DMS53 treated with DMSO at 0.1 percent for 48 hours (cell line): ENCODE results near the gene EDEM2.
"Not testable (repeated sequence)": the region's sequence is repeated elsewhere in the genome, so short reads cannot be mapped to it uniquely, and the experiment has no call there.

Source experiments
- DNase-seq: peaks from one replicate; lab custom pipeline; 2025; ENCODE audit not compliant: unreplicated experiment; lab: John Stamatoyannopoulos, UW

The EDEM2 gene

DNA sequence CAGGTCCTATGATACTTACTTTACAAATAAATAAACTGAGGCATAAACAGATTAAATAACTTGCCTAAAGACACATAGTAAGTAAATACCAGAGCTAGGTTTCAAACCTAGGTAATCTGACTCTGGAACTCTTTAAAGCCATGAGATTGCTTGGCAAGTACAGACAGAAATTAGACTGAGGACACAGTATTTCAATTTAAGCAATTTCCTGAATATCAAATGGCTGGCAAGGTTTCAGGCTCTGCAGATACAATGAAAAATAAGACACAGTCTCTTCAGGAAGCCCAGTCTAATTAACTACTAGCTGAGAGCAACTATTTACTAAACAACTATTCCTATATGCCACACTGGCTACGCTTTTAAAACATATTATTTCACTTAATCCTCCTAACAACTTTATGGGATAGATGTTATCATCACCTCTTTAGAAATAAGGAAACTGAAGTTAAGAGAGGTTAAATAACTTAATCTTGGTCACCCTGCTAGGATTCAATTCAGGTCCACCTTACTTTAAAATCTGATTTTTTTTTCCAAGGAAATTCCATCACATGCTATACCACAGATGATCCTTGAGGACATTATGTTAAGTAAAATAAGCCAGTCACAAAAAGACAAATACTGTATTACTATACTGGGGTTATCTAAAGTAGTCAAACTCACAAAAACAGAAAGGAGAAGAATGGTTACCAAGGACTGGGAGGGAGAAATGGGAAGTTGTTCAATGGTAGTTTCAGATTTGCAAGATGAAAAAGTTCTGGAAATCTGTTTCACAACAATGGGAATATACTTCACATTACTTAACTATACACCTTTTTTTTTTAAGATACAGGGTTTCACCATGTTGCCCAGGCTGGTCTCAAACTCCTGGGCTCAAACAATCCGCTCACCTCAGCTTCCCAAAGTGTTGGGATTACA, 58.6 kb downstream of the EDEM2 start:
- DNase-seq, result no peak

DNA sequence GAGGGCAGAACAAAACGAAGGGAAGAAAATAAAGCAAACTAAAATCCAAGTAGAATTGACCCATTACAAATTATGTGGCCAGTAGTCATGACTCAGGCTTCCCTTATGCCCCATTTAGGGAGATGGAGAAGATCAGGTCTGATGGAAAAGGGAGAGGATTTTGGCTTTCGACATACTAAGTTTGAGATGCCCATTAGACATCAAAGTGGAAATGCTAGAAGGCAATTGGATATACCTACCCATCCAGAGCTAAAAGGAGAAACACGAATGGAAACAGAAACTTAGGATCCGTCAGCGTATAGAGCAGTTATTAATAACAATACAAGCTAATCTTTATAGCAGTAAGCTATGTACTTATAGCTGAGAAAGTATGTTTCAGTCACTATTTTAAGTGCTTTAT, 59.3 kb downstream of the EDEM2 start:
- no peak for DNase-seq

DNA sequence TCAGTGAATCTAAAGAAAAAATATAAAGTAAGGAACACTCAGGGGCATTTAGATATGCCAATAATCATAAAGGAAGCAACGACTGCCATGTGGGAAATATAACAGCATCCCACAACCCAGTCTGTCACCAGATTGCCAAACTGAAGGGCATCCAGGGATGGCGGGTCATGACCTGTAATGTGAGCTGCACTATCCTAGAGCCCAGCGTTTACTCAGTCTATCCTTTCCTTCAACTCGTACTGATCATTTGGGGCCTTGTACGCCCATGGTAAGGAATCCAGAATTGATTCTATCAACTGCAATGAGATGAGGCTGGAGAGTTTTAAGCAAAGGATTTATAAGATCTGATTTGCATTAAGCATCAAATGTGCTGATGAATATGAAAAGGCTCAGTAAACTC, 59.8 kb downstream of the EDEM2 start:
- DNase-seq, result no peak

DNA sequence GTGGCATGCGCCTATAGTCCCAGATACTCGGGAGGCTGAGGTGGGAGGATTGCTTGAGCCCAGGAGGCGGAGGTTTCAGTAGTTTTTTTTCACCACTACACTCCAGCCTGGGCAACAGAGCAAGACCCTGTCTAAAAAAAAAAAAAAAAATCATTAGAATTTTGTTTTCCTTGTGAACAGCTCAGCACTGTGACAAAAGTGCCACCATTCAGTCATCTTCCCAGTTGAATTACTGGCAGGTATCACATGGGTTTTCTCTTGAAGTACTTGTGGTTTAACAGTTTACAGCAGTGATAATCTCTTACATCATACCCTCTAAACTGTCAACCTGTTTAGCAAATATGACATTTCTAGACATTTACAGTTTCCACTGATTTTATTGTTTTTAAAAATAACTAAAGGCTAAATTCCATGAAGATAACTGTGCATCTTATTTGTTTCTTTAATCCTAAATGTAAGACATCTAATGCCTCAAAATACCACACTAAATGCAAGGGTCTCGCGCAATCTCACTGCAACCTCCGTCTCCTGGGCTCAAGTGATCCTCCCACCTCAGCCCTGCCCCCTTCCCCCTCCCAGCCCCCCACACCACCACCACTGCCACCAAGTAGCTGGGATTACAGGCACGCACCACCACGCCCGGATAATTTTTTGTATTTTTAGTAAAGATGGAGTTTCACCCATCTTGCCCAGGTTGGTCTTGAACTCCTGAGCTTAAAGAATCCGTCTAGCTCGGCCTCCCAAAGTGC, 61.5 kb downstream of the EDEM2 start:
- DNase-seq, result no peak

DNA sequence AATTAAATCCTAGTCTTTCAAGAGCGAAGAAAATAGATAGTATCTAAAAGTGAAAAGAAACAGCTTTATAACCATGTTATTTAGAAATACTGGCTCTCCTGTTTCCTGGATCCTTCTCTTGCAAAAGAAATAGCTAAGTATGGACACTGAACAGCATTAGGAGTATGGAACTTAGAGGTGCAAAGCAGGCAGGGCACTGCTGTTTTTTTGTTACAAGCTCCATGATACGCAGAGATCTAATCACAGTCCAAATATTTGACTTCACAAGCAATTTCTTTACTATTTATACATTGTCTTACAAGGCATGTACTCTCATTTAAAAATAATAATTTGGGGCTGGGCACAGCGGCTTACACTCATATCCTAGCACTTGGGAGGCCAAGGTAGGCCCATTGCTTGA, 62.1 kb downstream of the EDEM2 start:
- no peak for DNase-seq

DNA sequence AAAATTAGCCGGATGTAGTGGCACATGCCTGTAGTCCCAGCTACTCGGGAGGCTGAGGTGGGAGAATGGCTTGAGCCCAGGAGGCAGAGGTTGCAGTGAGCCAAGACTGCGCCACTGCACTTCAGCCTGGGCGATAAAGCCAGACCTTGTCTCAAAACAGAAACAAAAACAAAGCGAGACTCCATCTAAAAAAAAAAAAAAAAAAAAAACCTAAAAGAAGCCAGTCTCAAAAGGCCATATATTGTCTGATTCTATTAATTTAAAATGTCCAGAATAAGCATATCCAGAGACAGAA, 66.8 kb downstream of the EDEM2 start:
- not testable (repeated sequence) for DNase-seq

DNA sequence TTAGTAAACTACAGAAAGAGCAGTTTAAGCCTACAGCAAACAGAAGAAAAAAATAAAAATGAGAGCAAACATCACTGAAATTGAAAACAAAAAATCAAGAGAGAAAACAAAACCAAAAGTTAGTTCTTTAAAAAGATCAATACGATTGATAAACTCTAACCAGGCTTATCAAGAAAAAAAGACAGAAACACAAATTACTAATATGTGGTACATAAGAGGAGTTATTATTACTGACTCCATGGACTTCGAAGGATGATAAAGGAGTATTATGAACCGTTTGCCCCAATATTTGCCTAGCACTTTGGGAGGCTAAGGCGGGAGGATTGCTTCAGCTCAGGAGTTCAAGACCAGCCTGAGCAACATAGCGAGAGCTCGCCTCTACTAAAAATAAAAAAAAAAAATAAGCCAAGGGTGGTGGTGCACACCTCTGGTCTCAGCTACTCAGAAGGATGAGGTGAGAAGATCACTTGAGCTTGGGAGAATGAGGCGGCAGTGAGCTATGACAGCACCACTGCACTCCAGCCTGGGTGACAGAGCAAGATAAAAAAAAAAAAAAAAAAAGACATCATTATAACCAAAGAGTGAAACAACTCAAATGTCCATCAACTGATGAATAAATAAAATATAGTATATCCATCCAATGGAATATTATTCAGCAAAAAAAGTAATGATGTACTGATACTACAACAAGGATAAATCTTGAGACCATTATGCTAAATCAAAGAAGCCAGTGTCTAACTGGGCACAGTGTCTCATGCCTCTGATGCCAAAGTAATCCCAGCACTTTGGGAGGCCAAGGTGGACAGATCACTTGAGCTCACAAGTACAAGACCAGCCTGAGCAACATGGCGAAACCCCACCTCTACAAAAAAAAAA, 67.4 kb downstream of the EDEM2 start:
- no peak for DNase-seq

DNA sequence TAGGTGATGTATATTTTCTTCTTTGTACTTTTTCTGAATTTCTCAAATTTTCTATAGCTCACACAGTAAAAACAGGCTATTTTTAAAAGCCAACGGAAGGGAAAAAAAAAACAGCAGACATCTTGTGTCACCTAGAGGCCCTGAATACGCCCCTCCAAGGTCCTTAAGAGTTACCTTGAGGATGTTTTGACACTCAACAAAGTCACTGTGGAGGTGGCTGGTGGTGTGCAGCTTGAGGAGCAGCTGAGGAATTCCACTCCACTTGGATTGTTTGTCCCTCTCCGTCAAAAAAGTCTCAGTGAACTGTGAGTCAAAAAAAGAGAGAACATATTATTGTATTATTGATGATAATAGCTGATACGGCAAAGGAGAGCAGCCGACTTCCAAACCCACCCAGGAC, 69.3 kb downstream of the EDEM2 start:
- no peak for DNase-seq

DNA sequence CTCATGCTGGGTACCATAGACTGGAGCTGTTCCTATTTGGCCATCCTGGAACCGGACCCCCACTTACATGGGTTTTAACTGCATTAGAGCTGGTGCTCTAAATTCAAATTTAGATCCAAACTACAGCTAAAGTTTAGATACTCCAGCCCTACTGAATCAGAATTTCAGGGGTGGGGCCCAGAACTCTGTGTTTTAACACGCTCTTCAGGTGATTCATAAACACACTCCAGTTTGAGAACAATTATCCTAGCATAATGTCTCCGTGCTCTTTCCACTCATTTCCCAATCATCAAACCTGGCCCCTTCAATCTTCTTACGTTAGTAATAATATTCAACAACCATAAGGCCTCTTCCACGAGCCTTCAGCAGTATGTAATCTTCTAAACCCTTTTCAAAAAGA, 69.8 kb downstream of the EDEM2 start:
- DNase-seq, result no peak

DNA sequence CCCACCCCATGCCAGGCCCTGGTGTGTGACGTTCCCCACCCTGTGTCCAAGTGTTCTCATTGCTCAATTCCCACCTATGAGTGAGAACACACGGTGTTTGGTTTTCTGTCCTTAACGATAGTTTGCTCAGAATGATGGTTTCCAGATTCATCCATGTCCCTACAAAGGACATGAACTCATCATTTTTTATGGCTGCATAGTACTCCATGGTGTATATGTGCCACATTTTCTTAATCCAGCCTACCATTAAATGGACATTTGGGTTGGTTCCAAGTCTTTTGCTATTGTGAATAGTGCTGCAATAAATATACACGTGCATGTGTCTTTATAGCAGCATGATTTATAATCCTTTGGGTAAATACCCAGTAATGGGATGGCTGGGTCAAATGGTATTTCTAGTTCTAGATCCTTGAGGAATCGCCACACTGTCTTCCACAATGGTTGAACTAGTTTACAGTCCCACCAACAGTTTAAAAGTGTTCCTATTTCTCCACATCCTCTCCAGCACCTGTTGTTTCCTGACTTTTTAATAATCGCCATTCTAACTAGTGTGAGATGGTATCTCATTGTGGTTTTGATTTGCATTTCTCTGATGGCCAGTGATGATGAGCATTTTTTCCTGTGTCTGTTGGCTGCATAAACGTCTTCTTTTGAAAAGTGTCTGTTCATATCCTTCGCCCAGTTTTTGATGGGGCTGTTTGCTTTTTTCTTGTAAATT, 75.5 kb downstream of the EDEM2 start:
- not testable (repeated sequence) for DNase-seq

DNA sequence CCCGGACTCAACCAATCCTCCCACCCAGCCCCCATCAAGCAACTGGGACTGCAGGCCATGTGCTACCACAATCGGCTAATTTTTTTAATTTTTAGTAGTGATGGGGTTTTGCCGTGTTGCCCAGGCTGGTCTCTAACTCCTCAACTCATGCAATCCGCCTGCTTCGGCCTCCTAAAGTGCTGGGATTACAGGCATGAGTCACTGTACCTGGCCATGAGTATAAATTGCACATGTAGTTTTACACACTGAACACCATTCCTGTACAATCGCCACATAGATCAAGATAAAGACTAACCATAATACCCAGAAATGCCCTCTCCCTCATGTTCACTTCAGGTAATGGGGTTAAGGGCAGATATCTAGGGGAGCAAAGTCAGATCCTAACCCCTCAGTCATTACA, 80.9 kb downstream of the EDEM2 start:
- DNase-seq, result no peak
